ENCODE results near the gene FIBCD1. TPM values are rescaled to one million over a fixed set of nuclear protein-coding genes. Genes with fewer than 3 reads are reported as not detected.

The FIBCD1 gene
- total and polyA plus RNA-seq, 8 donors, result 0.18 to 6.4 (median 0.41) TPM; not detected in 4

DNA sequence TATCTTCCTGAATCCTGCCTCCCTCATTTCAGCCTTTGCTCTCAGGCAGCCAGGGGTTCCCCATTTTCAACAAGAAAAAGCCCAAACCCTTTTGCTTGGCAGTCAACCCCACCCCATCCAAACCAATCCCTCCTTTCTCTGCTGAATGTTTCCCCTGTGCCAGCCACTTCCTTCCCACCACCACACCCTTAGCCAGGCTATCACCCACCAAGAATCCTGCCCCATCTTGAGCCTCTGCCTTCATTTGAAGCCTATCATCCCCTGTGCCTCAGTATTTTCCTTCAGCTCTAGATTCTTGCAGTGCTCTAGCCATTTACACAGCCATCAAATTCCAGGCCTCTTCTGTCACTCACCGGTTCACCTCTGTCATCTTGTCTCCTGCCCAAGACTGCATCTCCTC lies 15.3 kb upstream of the FIBCD1 start:
- Histone ChIP-seq H3K4me1 (no peaks in the 10 kb centered on the region), H3K36me3 (no peaks in the 10 kb centered on the region), H3K27me3 (peaks cover 0 to 42% (median 14%) of the 10 kb centered on the region in 3 donors), H3K27ac (no peak overlapping the region), H3K9me3 (peaks cover 0 to 6% (median 0%) of the 10 kb centered on the region in 4 donors), H3K4me3 (no peak overlapping the region)
- 82 to 100% (median 94%) methylated on average over 1 of the region's 1 CpG for WGBS, 5 donors
- DNase-seq, result no peak
- TF ChIP-seq POLR2AphosphoS5 (IDR thresholded peaks at IDR 0.05), result no peak
- TF ChIP-seq EP300 (IDR thresholded peaks at IDR 0.05), result no peak
- TF ChIP-seq, protein P1, sequence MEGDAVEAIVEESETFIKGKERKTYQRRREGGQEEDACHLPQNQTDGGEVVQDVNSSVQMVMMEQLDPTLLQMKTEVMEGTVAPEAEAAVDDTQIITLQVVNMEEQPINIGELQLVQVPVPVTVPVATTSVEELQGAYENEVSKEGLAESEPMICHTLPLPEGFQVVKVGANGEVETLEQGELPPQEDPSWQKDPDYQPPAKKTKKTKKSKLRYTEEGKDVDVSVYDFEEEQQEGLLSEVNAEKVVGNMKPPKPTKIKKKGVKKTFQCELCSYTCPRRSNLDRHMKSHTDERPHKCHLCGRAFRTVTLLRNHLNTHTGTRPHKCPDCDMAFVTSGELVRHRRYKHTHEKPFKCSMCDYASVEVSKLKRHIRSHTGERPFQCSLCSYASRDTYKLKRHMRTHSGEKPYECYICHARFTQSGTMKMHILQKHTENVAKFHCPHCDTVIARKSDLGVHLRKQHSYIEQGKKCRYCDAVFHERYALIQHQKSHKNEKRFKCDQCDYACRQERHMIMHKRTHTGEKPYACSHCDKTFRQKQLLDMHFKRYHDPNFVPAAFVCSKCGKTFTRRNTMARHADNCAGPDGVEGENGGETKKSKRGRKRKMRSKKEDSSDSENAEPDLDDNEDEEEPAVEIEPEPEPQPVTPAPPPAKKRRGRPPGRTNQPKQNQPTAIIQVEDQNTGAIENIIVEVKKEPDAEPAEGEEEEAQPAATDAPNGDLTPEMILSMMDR (IDR thresholded peaks at IDR 0.05), result no peak
- TF ChIP-seq POLR2A (IDR thresholded peaks at IDR 0.05), result no peak
- intact Hi-C loops (cut with DNase I; ENCODE audit: low total_unique reads), result no loop called here

DNA sequence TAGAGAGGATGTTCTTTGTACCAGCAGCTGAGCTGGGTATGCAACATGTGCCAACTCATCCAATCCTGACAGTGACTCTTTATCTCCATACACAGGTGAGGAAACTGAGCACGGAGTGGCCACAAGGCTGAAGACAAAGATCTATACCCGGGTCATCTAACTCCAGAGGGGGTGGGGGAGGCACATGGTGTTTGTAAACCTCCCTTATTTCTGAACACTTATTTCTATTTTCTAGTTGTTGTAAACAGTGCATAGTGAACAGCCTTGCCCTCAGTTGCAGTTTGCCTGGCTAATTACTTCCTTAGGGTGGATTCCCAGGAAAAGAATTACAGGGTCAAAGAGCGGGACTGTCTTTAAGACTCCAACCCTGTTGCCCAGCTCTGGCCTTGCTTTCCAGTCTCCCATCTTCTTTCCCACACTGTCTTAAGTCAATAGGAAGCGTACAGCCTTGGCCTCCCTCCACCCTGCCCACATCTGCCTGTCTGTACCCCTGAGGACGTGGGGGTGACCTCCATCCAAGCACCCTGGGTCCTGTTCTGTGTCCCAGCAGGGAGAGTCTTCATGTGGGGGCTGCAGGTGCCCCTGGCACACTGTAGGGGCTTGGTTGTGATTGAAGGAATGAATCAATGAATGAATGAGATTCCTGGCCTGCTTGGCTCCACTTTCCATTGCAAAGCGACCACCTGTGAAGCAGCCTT lies 13.2 kb upstream of the FIBCD1 start:
- no peaks in the 10 kb centered on the region for H3K36me3 ChIP-seq
- DNase-seq, result no peak
- TF ChIP-seq EP300 (IDR thresholded peaks at IDR 0.05) (no peak), POLR2A (IDR thresholded peaks at IDR 0.05) (no peak), POLR2AphosphoS5 (IDR thresholded peaks at IDR 0.05) (no peak)
- TF ChIP-seq, protein P1 (IDR thresholded peaks at IDR 0.05), result no peak
- 61 to 66% (median 63%) methylated on average over 6 of the region's 6 CpGs for WGBS, 5 donors
- H3K4me3 ChIP-seq, result no peak overlapping the region
- no peak overlapping the region for H3K27ac ChIP-seq
- H3K9me3 ChIP-seq, result peaks cover 0 to 6% (median 0%) of the 10 kb centered on the region in 4 donors
- peaks cover 0 to 59% (median 25%) of the 10 kb centered on the region in 3 donors for H3K27me3 ChIP-seq
- intact Hi-C loops (cut with DNase I; ENCODE audit: low total_unique reads), result no loop called here
- no peaks in the 10 kb centered on the region for H3K4me1 ChIP-seq

DNA sequence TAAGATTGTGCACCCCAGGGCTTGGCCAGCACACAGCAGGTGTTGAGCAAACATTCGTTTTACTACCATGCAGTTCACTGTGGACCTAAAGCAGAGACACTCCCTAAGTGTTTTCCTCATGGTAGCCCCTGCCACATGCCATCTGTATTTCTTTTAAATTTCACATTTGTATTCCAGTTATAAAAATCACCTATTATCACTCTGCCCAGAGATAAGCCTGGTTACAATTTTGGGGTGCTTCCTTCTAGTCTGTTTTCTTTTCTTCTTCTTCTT lies 10.9 kb upstream of the FIBCD1 start:
- intact Hi-C loops (cut with DNase I; ENCODE audit: low total_unique reads), result no loop called here

DNA sequence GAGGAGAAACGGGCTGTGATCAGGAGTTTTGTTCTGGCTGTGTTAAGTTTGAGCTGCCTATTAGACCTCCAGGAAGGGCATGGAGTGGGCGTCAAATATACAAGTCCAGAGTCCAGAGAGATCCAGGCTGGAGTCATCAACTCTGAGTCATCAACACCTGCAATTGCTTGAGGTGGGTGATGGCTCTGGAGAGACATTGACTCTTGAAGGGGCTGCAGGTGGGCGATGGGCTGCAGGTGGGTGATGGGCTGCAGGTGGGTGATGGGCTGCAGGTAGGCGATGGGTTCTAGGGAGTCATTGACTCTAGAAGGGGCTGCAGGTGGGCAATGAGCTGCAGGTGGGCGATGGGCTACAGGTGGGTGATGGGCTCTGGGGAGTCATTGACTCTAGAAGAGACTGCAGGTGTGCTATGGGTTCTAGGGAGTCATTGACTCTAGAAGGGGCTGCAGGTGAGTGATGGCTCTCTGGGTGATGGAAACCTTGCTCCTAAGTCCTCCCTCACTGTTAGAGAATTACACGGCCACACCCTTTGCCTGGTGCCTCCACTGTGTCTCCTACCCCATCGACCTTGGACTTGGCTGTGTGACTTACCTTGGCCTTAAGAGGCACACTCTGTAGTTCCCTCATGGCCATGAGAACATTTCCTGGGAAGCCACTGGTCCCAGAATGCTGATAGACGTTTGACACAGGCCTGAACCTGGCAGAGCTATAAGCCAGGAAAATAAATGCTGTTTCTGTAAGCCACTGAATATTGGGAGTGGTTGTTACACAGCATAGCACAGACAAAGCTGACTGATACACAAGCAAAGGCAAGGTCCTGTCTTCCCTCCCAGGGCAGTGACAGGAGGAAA lies 10.4 kb upstream of the FIBCD1 start:
- 64 to 75% (median 68%) methylated on average over 8 of the region's 8 CpGs for WGBS, 5 donors
- TF ChIP-seq POLR2A (IDR thresholded peaks at IDR 0.05) (no peak), EP300 (IDR thresholded peaks at IDR 0.05) (no peak), POLR2AphosphoS5 (IDR thresholded peaks at IDR 0.05) (no peak)
- TF ChIP-seq, protein P1 (IDR thresholded peaks at IDR 0.05), result no peak
- Histone ChIP-seq H3K9me3 (peaks cover 0 to 6% (median 0%) of the 10 kb centered on the region in 4 donors), H3K36me3 (no peaks in the 10 kb centered on the region), H3K4me3 (no peak overlapping the region), H3K27ac (no peak overlapping the region), H3K27me3 (peaks cover 0 to 48% (median 16%) of the 10 kb centered on the region in 3 donors), H3K4me1 (no peaks in the 10 kb centered on the region)
- intact Hi-C loops (cut with DNase I; ENCODE audit: low total_unique reads), result loop anchor here (10.0 kb wide), 1 partner anchor 185 kb away; no protein-coding TSS in a partner anchor
- DNase-seq, result no peak

More for the DNA sequence above, 10.9 kb upstream of the FIBCD1 start:
- Histone ChIP-seq H3K27ac (no peak overlapping the region), H3K36me3 (no peaks in the 10 kb centered on the region), H3K27me3 (peaks cover 0 to 48% (median 16%) of the 10 kb centered on the region in 3 donors), H3K4me1 (no peaks in the 10 kb centered on the region), H3K9me3 (peaks cover 0 to 6% (median 0%) of the 10 kb centered on the region in 4 donors), H3K4me3 (no peak overlapping the region)
- TF ChIP-seq POLR2A (IDR thresholded peaks at IDR 0.05), result no peak
- TF ChIP-seq, protein P1 (IDR thresholded peaks at IDR 0.05), result no peak
- no peak for TF ChIP-seq EP300 (IDR thresholded peaks at IDR 0.05)
- no peak for TF ChIP-seq POLR2AphosphoS5 (IDR thresholded peaks at IDR 0.05)
- no peak for DNase-seq
- 56 to 91% (median 66%) methylated on average over 1 of the region's 1 CpG for WGBS, 5 donors

All from stomach (tissue), 9 donors.